ENCODE data around the gene ZXDC.

The ZXDC gene

DNA sequence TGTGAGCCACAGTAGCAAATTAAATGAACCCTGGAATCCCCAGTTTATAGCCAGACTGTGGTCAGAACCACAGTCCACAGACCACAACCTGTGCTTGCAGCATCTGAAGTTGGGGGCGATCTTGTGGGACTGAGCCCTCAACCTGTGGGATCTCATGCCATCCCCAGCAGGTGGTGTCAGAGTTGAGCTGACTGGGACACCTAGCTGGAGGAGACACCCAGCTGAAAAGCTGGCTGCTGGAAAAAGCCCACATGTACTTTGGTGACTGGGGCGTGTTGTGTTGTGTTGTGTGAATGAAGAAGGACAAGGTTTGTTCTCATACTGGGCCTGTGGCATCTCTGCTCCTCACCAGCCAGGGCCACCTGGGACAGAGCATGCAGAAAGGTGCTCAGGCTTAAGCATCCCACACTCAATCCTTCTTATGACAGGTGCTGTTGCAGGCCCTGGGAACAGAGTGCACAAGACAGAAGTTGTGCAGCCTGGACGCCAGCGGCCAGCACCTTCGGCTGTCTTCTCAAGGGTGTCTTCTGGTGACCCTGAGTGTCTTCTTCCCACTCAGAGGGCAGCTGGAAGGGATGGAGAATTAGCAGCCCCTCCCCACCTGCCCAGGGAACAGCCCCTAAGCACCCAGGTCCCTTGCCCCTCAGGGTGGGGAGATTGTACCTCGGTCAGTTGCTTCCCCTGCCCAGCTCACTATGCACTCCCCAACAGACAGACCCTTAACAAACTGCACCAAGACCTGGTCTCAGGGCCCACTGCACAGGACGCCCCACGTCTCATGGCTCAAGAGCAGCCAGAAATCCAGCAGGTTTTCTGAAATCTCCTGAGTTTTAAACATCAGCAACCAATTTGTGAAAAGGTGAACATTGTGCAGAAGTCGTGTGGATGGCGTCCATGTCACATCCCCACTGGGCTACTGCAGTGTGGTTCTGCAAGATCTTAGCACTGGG, 44.1 kb upstream of the ZXDC start:
- no peak overlapping the region for H3K27ac ChIP-seq
- TF ChIP-seq ZFX (IDR thresholded peaks at IDR 0.05; ENCODE audit: borderline replicate concordance) (no peak), CTCF (IDR thresholded peaks at IDR 0.05) (no peak)

DNA sequence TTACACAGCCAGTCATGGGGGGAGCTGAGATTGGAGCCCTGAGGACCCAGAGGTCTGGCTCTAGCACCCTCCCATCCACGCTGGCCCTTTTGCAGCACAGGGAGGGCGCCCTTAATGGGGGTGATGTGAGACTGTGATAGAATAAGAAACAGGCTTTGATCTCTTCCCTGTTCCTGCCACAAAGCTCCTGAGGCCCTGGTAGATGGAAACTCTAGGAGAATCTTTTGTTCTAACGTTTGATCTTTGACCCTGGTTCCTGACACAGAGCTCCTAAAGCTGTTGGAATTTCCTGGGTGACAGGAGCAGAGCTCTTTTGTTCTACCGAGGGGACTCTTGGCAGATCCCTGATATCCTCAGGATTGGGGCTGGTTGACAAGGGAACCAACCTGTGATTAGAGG, 43.1 kb upstream of the ZXDC start:
- TF ChIP-seq CTCF (IDR thresholded peaks at IDR 0.05) (no peak), ZFX (IDR thresholded peaks at IDR 0.05; ENCODE audit: borderline replicate concordance) (no peak)
- H3K27ac ChIP-seq = no peak overlapping the region

DNA sequence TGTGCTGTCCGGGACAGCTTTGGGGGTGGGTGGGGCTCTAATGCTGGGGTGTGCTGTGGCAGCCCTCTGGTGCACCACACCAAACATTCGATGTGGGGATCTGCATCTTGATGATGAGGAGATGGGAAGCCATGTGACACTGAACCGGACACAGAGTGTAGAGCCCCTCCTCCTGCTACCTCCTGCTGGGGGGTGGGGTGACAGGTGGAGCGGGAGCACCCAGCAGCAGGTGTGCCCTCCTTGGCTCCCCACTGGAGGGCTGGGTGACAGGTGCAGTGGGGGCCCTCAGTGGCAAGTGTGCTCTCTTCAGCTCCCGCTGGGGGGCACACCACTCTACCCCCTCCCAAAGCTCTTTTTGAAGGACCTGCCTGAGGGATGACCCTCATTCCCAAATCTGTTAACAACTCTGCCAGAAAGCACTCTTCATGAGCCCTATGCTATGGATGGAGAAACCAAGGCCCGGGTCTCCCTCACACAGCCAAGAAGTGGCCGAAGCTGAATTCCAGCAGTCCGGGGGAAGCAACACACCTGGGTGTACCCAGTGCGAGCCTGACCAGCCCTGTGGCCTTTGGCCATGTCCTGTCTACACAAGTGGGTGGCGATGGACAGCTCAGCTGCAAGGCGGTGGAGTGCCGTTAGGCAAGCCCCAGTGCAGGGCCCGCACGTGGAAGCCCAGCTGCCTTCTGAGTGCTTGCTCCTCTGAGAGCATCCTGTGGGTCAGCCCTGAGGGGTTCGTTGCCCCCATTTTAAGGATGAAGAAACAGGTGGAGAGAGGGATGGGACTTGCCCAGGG, 42.5 kb upstream of the ZXDC start:
- TF ChIP-seq CTCF (IDR thresholded peaks at IDR 0.05) (no peak), ZFX (IDR thresholded peaks at IDR 0.05; ENCODE audit: borderline replicate concordance) (no peak)
- no peak overlapping the region for H3K27ac ChIP-seq

DNA sequence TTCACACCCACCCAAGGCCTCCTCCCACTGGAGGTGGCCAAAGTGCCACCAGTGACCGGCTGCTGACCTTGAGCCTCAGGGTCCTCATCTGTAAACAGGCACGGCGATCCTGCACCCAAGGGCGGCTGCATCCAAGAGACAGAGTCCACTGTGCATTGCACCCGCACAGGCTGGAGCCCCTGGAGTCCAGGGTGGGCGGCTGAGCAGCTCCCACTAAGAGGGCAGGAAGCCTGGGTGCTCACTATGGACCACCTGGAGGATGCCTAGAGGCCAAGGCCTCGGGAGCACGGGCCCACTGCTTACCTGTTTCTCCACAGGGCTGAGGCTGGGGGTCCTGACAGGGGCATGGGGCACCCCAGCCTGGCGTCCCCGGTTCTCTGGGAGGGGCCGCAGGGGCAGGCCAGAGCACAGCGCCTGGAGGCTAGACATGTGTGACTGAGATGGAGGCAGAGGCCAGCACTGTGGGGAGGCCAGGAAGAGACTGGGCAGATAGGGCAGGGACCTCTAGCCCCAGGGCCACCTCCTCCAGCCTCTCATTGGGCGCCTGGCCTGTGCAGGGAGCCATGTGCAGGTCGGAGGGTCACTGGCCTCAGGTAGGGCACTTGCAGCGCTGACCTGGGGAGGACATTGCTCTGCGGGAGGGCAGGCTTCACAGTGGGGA, 41.7 kb upstream of the ZXDC start, which contains the start of gene UROC1:
TSS of gene UROC1 (minus strand) at position 483 of the 661 bp plus-strand sequence. CDS start at position 429, 54 bp downstream.
- H3K27ac ChIP-seq = no peak within 1 kb of the TSS
- TF ChIP-seq ZFX (IDR thresholded peaks at IDR 0.05; ENCODE audit: borderline replicate concordance) (no peak), CTCF (IDR thresholded peaks at IDR 0.05) (no peak)

DNA sequence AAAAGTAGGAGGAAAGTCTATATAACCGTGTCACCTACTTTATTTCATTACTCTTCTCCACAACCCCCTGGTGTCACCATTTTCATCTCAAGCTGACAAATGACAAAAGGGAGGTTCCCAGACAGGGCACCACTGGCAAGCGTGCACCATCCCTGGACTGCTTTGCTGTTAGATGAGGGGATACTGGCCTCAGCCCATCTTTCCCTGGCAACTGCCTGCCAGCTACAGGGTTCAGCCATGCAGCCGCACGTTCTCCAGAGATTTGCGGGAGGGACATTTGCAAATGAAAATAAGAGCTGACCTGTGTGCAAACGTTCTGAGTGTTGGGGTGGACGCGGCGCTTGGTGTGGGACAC, 41.2 kb upstream of the ZXDC start:
- TF ChIP-seq ZFX (IDR thresholded peaks at IDR 0.05; ENCODE audit: borderline replicate concordance) = no peak
- TF ChIP-seq CTCF (IDR thresholded peaks at IDR 0.05) = no peak
- H3K27ac ChIP-seq = no peak overlapping the region

DNA sequence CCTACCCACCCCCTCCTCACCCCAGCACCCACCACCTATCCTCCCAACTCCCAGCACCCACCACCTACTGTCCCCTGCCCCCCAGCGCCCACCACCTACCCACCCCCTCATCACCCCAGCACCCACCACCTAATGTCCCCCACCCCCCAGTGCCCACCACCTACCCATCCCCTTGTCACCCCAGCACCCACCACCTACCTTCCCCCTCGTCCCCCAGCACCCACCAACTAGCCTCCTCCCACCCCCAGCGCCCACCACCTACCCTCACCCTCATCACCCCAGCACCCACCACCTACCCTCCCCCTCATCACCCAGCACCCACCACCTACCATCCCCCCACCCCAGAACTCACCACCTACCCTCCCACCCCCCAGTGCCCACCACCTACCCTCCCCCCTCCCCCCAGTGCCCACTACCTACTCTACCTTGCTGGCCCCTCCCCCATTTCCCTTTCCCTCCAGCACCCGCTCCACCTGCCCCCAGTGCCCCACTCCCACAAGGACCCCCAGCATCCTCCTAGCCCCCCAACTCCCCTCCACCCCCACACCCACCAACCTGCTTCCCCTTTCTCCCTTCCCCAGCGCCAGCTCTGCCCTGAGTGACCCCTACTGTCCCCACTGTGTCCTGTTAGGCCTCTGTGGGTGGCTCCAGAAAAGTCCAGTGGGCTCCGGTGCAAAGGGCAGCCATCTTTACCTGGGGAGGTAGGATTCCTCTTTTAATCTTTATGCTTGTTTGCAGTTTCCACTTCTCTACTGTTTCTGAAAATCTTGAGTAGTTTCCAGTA, 40.7 kb upstream of the ZXDC start:
- no peak for TF ChIP-seq ZFX (IDR thresholded peaks at IDR 0.05; ENCODE audit: borderline replicate concordance)
- no peak for TF ChIP-seq CTCF (IDR thresholded peaks at IDR 0.05)
- no peak overlapping the region for H3K27ac ChIP-seq

Measured in 22Rv1 (cell line).